HepG2 (cell line): ENCODE results near the gene SLC23A3. TPM values are rescaled to one million over a fixed set of nuclear protein-coding genes. Genes with fewer than 3 reads are reported as not detected.

Experiments used
- CEBPG ChIP-seq: IDR thresholded peaks from 2 replicates; pipeline ENCODE4 v1.6.1; 2016
- ETV5 ChIP-seq: IDR thresholded peaks from 2 replicates; pipeline ENCODE4 v1.6.1; 2018; ENCODE audit warnings: missing biosample characterization, missing genetic modification reagents, inconsistent platforms, borderline replicate concordance
- MYC ChIP-seq: sonication (generic); formaldehyde crosslinking; IDR thresholded peaks from 2 replicates; pipeline ENCODE4 v1.9.0; 2021; ENCODE audit warnings: missing genetic modification reagents, borderline replicate concordance
- NCOA1 ChIP-seq: sonication (generic); formaldehyde crosslinking; IDR thresholded peaks from 2 replicates; pipeline ENCODE4 v1.9.0; 2021; ENCODE audit warnings: missing genetic modification reagents
- RCOR2 ChIP-seq: IDR thresholded peaks from 2 replicates; pipeline ENCODE4 v1.6.1; 2016; ENCODE audit warnings: missing biosample characterization, missing genetic modification reagents
- REXO4 ChIP-seq: sonication (generic); formaldehyde crosslinking; IDR thresholded peaks from 2 replicates; pipeline ENCODE4 v1.8.0; 2022; ENCODE audit warnings: missing genetic modification reagents, mild to moderate bottlenecking, borderline replicate concordance
- RFX3 ChIP-seq: IDR thresholded peaks from 2 replicates; pipeline ENCODE4 v1.6.1; 2016; ENCODE audit warnings: missing biosample characterization, missing genetic modification reagents
- STAT5B ChIP-seq: sonication (generic); formaldehyde crosslinking; IDR thresholded peaks from 2 replicates; pipeline ENCODE4 v1.4.0; 2020; ENCODE audit warnings: missing genetic modification reagents
- SUZ12 ChIP-seq: fragments of 150-350 bp; IDR thresholded peaks from 2 replicates; pipeline ENCODE4 v1.6.1; 2014; ENCODE audit warnings: low read depth, low read length
- TOPORS ChIP-seq: sonication (generic); formaldehyde crosslinking; IDR thresholded peaks from 2 replicates; pipeline ENCODE4 v1.8.0; 2023; ENCODE audit warnings: mild to moderate bottlenecking, missing genetic modification reagents
- WIZ ChIP-seq: sonication (generic); formaldehyde crosslinking; IDR thresholded peaks from 2 replicates; pipeline ENCODE4 v1.5.1; 2020; ENCODE audit warnings: mild to moderate bottlenecking, missing genetic modification reagents
- ZBED4 ChIP-seq: sonication (generic); formaldehyde crosslinking; IDR thresholded peaks from 2 replicates; pipeline ENCODE4 v1.4.0; 2020; ENCODE audit warnings: missing genetic modification reagents, borderline replicate concordance
- ZNF136 ChIP-seq: sonication (generic); formaldehyde crosslinking; IDR thresholded peaks from 2 replicates; pipeline ENCODE4 v1.8.1; 2022; ENCODE audit warnings: low read depth, mild to moderate bottlenecking, moderate library complexity, missing genetic modification reagents
- ZNF720 ChIP-seq: sonication (generic); formaldehyde crosslinking; IDR thresholded peaks from 2 replicates; pipeline ENCODE4 v1.4.0; 2020; ENCODE audit warnings: missing genetic modification reagents
- ZNF766 ChIP-seq: sonication (generic); formaldehyde crosslinking; IDR thresholded peaks from 2 replicates; pipeline ENCODE4 v1.5.0; 2020; ENCODE audit warnings: missing genetic modification reagents, borderline replicate concordance
- ZNF879 ChIP-seq: sonication (generic); formaldehyde crosslinking; IDR thresholded peaks from 2 replicates; pipeline ENCODE4 v1.8.1; 2023; ENCODE audit warnings: missing genetic modification reagents
- polyA plus RNA-seq, 8 experiments: library from polyadenylated mRNA; depleted of rRNA in 3 of 8; stranded (reverse) in 7 of 8; unstranded in 1 of 8; fragments of >200 nt; fragmentation: Illumina TruSeq in 4 of 8; extraction: Trizol in 4 of 8; gene quantifications; 2 replicates each; pipeline versions ENCODE4 v1.2.1 to v1.2.3, GENCODE V29; 2011 to 2016; ENCODE audit warnings: low read depth in 4 of 8, missing spikeins in 1 of 8, mixed read lengths in 1 of 8; ENCODE audit not compliant: insufficient read depth in 1 of 8
- total RNA-seq, 5 experiments: library from RNA; depleted of rRNA; stranded (reverse); fragments of >200 nt; fragmentation: Illumina TruSeq; extraction: Trizol; gene quantifications; 2 replicates each; pipeline ENCODE4 v1.2.3, GENCODE V29; 2016; ENCODE audit warnings: low read depth in 1 of 5
- TF ChIP-seq, protein P1 (sequence below): sonication (generic); formaldehyde crosslinking; IDR thresholded peaks from 2 replicates; pipeline ENCODE4 v1.5.0; 2020; ENCODE audit warnings: mild to moderate bottlenecking, missing genetic modification reagents, borderline replicate concordance
- TF ChIP-seq, protein P2 (sequence below): sonication (generic); formaldehyde crosslinking; IDR thresholded peaks from 2 replicates; pipeline ENCODE4 v1.4.0; 2020; ENCODE audit warnings: missing genetic modification reagents

The SLC23A3 gene
- total and polyA plus RNA-seq, 2 of the 13 experiments (the other 11 are each of a cell fraction or from before 2014, with no cell fraction given) = 0.38 to 0.78 TPM

DNA sequence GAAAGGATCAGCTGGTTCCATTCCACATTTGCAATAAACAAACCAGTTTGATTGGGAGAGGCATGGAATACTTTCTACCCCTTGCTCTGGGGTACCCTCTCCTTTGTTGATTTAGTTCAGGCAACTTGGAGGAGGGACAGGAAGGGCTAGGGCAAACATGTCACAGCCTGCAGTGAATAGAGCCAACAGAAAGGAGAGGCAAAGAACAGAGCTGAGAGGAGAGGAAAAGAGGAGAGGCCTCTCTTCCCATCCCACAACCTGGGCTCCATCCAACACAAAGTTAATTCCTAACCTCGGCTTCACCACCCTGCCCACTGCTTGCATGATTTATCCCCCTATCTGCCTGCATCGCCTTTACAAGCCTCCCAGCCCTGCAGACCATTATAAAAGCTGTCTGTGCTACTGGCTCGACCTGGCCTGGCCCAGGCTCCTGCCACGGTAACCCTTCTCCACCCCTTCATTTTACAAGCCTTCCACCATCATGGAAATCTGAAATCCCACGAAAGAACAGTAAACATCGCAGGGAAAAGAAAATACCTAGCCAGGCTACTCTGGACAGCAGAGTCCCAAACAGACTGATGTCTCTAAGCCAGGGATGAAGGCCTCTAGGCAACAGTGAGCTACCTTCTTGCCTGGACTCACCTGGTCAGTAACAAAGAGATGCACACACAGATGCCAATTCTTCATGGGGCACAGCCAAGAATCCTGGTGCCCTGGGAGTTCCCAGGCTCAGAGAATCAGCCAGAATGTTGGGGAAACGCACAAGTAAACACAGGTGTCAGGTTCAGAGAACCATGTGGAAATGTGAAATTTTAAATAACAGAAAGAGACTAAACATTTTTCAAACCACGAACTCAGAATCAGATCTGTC, 52.8 kb downstream of the SLC23A3 start (continued):
- TF ChIP-seq ZBED4 (CRISPR knock-in tag) (no peak), STAT5B (no peak), ETV5 (CRISPR knock-in tag) (peak; percentile 90), CEBPG (CRISPR knock-in tag) (peak; percentile 59), SUZ12 (no peak), REXO4 (CRISPR knock-in tag) (no peak), ZNF766 (CRISPR knock-in tag) (no peak), RFX3 (CRISPR knock-in tag) (no peak), RCOR2 (CRISPR knock-in tag) (no peak; the same call in 1 of the 2 replicates), ZNF136 (CRISPR knock-in tag) (peak; percentile 37; the same call in 1 of the 2 replicates), WIZ (no peak), NCOA1 (no peak), MYC (no peak), ZNF879 (CRISPR knock-in tag) (no peak), TOPORS (CRISPR knock-in tag) (no peak), ZNF720 (CRISPR knock-in tag) (no peak)
- TF ChIP-seq, protein P1, sequence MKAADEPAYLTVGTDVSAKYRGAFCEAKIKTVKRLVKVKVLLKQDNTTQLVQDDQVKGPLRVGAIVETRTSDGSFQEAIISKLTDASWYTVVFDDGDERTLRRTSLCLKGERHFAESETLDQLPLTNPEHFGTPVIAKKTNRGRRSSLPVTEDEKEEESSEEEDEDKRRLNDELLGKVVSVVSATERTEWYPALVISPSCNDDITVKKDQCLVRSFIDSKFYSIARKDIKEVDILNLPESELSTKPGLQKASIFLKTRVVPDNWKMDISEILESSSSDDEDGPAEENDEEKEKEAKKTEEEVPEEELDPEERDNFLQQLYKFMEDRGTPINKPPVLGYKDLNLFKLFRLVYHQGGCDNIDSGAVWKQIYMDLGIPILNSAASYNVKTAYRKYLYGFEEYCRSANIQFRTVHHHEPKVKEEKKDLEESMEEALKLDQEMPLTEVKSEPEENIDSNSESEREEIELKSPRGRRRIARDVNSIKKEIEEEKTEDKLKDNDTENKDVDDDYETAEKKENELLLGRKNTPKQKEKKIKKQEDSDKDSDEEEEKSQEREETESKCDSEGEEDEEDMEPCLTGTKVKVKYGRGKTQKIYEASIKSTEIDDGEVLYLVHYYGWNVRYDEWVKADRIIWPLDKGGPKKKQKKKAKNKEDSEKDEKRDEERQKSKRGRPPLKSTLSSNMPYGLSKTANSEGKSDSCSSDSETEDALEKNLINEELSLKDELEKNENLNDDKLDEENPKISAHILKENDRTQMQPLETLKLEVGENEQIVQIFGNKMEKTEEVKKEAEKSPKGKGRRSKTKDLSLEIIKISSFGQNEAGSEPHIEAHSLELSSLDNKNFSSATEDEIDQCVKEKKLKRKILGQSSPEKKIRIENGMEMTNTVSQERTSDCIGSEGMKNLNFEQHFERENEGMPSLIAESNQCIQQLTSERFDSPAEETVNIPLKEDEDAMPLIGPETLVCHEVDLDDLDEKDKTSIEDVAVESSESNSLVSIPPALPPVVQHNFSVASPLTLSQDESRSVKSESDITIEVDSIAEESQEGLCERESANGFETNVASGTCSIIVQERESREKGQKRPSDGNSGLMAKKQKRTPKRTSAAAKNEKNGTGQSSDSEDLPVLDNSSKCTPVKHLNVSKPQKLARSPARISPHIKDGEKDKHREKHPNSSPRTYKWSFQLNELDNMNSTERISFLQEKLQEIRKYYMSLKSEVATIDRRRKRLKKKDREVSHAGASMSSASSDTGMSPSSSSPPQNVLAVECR (CRISPR knock-in tag) = peak; percentile 58; the same call in 1 of the 2 replicates
- TF ChIP-seq, protein P2, sequence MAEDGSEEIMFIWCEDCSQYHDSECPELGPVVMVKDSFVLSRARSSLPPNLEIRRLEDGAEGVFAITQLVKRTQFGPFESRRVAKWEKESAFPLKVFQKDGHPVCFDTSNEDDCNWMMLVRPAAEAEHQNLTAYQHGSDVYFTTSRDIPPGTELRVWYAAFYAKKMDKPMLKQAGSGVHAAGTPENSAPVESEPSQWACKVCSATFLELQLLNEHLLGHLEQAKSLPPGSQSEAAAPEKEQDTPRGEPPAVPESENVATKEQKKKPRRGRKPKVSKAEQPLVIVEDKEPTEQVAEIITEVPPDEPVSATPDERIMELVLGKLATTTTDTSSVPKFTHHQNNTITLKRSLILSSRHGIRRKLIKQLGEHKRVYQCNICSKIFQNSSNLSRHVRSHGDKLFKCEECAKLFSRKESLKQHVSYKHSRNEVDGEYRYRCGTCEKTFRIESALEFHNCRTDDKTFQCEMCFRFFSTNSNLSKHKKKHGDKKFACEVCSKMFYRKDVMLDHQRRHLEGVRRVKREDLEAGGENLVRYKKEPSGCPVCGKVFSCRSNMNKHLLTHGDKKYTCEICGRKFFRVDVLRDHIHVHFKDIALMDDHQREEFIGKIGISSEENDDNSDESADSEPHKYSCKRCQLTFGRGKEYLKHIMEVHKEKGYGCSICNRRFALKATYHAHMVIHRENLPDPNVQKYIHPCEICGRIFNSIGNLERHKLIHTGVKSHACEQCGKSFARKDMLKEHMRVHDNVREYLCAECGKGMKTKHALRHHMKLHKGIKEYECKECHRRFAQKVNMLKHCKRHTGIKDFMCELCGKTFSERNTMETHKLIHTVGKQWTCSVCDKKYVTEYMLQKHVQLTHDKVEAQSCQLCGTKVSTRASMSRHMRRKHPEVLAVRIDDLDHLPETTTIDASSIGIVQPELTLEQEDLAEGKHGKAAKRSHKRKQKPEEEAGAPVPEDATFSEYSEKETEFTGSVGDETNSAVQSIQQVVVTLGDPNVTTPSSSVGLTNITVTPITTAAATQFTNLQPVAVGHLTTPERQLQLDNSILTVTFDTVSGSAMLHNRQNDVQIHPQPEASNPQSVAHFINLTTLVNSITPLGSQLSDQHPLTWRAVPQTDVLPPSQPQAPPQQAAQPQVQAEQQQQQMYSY = no peak
